IMR-90 (cell line): ENCODE measurements around the gene KHK. TPM values are rescaled to one million over a fixed set of nuclear protein-coding genes. Genes with fewer than 3 reads are reported as not detected.

Experiments
- ATAC-seq: fragments of 200-7000 bp; cut with Tn5 transposase; 2 replicates; pipeline ENCODE4 v1.9.1; 2020; ENCODE audit warnings: low read depth, mild to moderate bottlenecking, moderate library complexity
- BruUV-seq: library from RNA; stranded (reverse); fragments of 400-500 nt; replicated peaks from 2 replicates; lab custom pipeline; 2021; lab: Mats Ljungman, UMichigan
- CTCF ChIA-PET: fragments of 300-600 bp; formaldehyde crosslinking; extraction: SDS; loops from one replicate; lab custom pipeline; 2021; ENCODE audit warnings: antibody characterized with exemption; lab: Yijun Ruan, JAX
- POLR2A ChIA-PET: fragments of 300-600 bp; sonication (Branson Sonifier 250); formaldehyde crosslinking; loops from one replicate; lab custom pipeline; 2022; ENCODE audit warnings: antibody characterized with exemption; ENCODE audit not compliant: unreplicated experiment; lab: Charles Lee
- DNase-seq: peaks from one replicate; pipeline ENCODE4 v3.0.0; 2013
- H2AFZ ChIP-seq: replicated peaks from 2 replicates; pipeline ENCODE3; 2013; ENCODE audit warnings: low read length, mild to moderate bottlenecking; ENCODE audit not compliant: poor library complexity
- H2AK5ac ChIP-seq: 2 replicates; pipeline ENCODE4 v1.6.1; 2013; ENCODE audit warnings: low read depth, low read length, inconsistent platforms
- H2AK9ac ChIP-seq: replicated peaks from 2 replicates; pipeline ENCODE3; 2013; ENCODE audit warnings: mild to moderate bottlenecking, low read depth, low read length, moderate library complexity; ENCODE audit not compliant: poor library complexity
- H2BK120ac ChIP-seq: 2 replicates; pipeline ENCODE4 v1.6.1; 2013; ENCODE audit warnings: low read depth, low read length, inconsistent platforms
- H2BK15ac ChIP-seq: 3 replicates; pipeline ENCODE4 v1.6.1; 2013; ENCODE audit warnings: low read depth, low read length, inconsistent platforms
- H2BK20ac ChIP-seq: 2 replicates; pipeline ENCODE4 v1.6.1; 2013; ENCODE audit warnings: low read depth, mild to moderate bottlenecking, inconsistent platforms, low read length, moderate library complexity
- H2BK5ac ChIP-seq: 2 replicates; pipeline ENCODE4 v1.6.1; 2013; ENCODE audit warnings: mild to moderate bottlenecking, low read depth, low read length, inconsistent platforms; ENCODE audit not compliant: poor library complexity, severe bottlenecking
- H3K14ac ChIP-seq: replicated peaks from 2 replicates; pipeline ENCODE4 v1.6.1; 2013; ENCODE audit warnings: low read depth, low read length, inconsistent platforms
- H3K18ac ChIP-seq: 2 replicates; pipeline ENCODE4 v1.6.1; 2013; ENCODE audit warnings: low read depth, low read length, control low read depth
- H3K23ac ChIP-seq: 2 replicates; pipeline ENCODE4 v1.6.1; 2013; ENCODE audit warnings: low read depth, low read length, inconsistent platforms
- H3K27ac ChIP-seq: 2 replicates; pipeline ENCODE4 v1.5.1; 2013; ENCODE audit warnings: mild to moderate bottlenecking, control low read depth, low read length; ENCODE audit not compliant: insufficient read depth
- H3K27me3 ChIP-seq: 2 replicates; pipeline ENCODE4 v1.6.1; 2013; ENCODE audit warnings: low read length; ENCODE audit not compliant: control insufficient read depth, insufficient read depth
- H3K36me3 ChIP-seq: 2 replicates; pipeline ENCODE4 v1.6.1; 2013; ENCODE audit warnings: low read length, mixed read lengths; ENCODE audit not compliant: control insufficient read depth, insufficient read depth
- H3K4ac ChIP-seq: 2 replicates; pipeline ENCODE4 v1.6.1; 2013; ENCODE audit warnings: low read depth, low read length, inconsistent platforms
- H3K4me1 ChIP-seq: 2 replicates; pipeline ENCODE4 v1.6.1; 2013; ENCODE audit warnings: low read length, mixed read lengths; ENCODE audit not compliant: control insufficient read depth, insufficient read depth
- H3K4me2 ChIP-seq: 2 replicates; pipeline ENCODE4 v1.6.1; 2013; ENCODE audit warnings: low read depth, mild to moderate bottlenecking, control low read depth, low read length, moderate library complexity
- H3K4me3 ChIP-seq: 2 replicates; pipeline ENCODE4 v1.5.1; 2013; ENCODE audit warnings: low read depth, mild to moderate bottlenecking, control low read depth, low read length, moderate library complexity; ENCODE audit not compliant: insufficient read depth
- H3K56ac ChIP-seq: 2 replicates; pipeline ENCODE4 v1.6.1; 2013; ENCODE audit warnings: low read length, inconsistent platforms; ENCODE audit not compliant: insufficient read depth; ENCODE audit errors: extremely low read depth
- H3K79me1 ChIP-seq, 2 experiments: 2 replicates each; pipeline ENCODE4 v1.6.1; 2013; ENCODE audit warnings: low read length in 2 of 2, inconsistent platforms in 1 of 2, low read depth in 1 of 2
- H3K9ac ChIP-seq: 2 replicates; pipeline ENCODE4 v1.6.1; 2013; ENCODE audit warnings: low read depth, low read length, control low read depth
- H3K9me1 ChIP-seq: 2 replicates; pipeline ENCODE4 v1.6.1; 2013; ENCODE audit warnings: low read length, inconsistent platforms; ENCODE audit not compliant: insufficient read depth
- H3K9me3 ChIP-seq: 2 replicates; pipeline ENCODE4 v1.6.1; 2013; ENCODE audit warnings: low read length; ENCODE audit not compliant: control insufficient read depth, insufficient read depth
- H4K20me1 ChIP-seq: 2 replicates; pipeline ENCODE4 v1.6.1; 2013; ENCODE audit warnings: low read length, inconsistent platforms; ENCODE audit not compliant: insufficient read depth
- H4K5ac ChIP-seq: 2 replicates; pipeline ENCODE4 v1.6.1; 2013; ENCODE audit warnings: mild to moderate bottlenecking, low read depth, low read length, control low read depth
- H4K8ac ChIP-seq, 2 experiments: 2 replicates each; pipeline ENCODE4 v1.6.1; 2013; ENCODE audit warnings: low read depth in 2 of 2, low read length in 2 of 2, control low read depth in 1 of 2, inconsistent platforms in 1 of 2
- H4K91ac ChIP-seq: 2 replicates; pipeline ENCODE4 v1.6.1; 2013; ENCODE audit warnings: low read depth, low read length, inconsistent platforms; ENCODE audit not compliant: insufficient read depth
- BHLHE40 ChIP-seq: fragments of 150-350 bp; IDR thresholded peaks from 2 replicates; pipeline ENCODE4 v1.6.1; 2016; ENCODE audit warnings: mild to moderate bottlenecking, low read depth, low read length
- CEBPB ChIP-seq: IDR thresholded peaks from 2 replicates; pipeline ENCODE4 v1.6.1; 2012; ENCODE audit warnings: low read depth, low read length, improper control_type of control experiment
- CHD1 ChIP-seq: IDR thresholded peaks from 2 replicates; pipeline ENCODE4 v1.6.1; 2012; ENCODE audit warnings: low read depth, low read length, improper control_type of control experiment
- CTCF ChIP-seq: conservative IDR thresholded peaks from 2 replicates; pipeline ENCODE4 v1.5.1; 2012; ENCODE audit warnings: mild to moderate bottlenecking, low read depth, low read length, improper control_type of control experiment
- ELK1 ChIP-seq: fragments of 150-350 bp; IDR thresholded peaks from 2 replicates; pipeline ENCODE4 v1.6.1; 2016; ENCODE audit warnings: low read depth, mild to moderate bottlenecking, low read length, moderate library complexity, borderline replicate concordance
- FOS ChIP-seq: fragments of 150-350 bp; IDR thresholded peaks from 2 replicates; pipeline ENCODE4 v1.6.1; 2016; ENCODE audit warnings: low read depth, low read length
- MAFK ChIP-seq: IDR thresholded peaks from 2 replicates; pipeline ENCODE4 v1.6.1; 2012; ENCODE audit warnings: low read depth, low read length, improper control_type of control experiment
- MAZ ChIP-seq: IDR thresholded peaks from 2 replicates; pipeline ENCODE4 v1.6.1; 2012; ENCODE audit warnings: low read depth, mild to moderate bottlenecking, low read length, improper control_type of control experiment, moderate library complexity, borderline replicate concordance
- MXI1 ChIP-seq: IDR thresholded peaks from 2 replicates; pipeline ENCODE4 v1.6.1; 2012; ENCODE audit warnings: low read depth, mild to moderate bottlenecking, low read length, moderate library complexity, borderline replicate concordance
- NFE2L2 ChIP-seq: fragments of 150-350 bp; IDR thresholded peaks from 2 replicates; pipeline ENCODE4 v1.6.1; 2016; ENCODE audit warnings: low read depth, mild to moderate bottlenecking, low read length
- POLR2A ChIP-seq: IDR thresholded peaks from 2 replicates; pipeline ENCODE4 v1.6.1; 2012; ENCODE audit warnings: mild to moderate bottlenecking, low read depth, low read length
- RAD21 ChIP-seq: IDR thresholded peaks from 2 replicates; pipeline ENCODE4 v1.6.1; 2012; ENCODE audit warnings: low read length, improper control_type of control experiment
- RCOR1 ChIP-seq: IDR thresholded peaks from 2 replicates; pipeline ENCODE4 v1.6.1; 2012; ENCODE audit warnings: mild to moderate bottlenecking, low read length, improper control_type of control experiment; ENCODE audit not compliant: insufficient replicate concordance
- RFX5 ChIP-seq: IDR thresholded peaks from 2 replicates; pipeline ENCODE4 v1.8.0; 2012; ENCODE audit warnings: low read depth, mild to moderate bottlenecking, low read length, moderate library complexity
- SMC3 ChIP-seq: fragments of 150-350 bp; IDR thresholded peaks from 2 replicates; pipeline ENCODE4 v1.6.1; 2016; ENCODE audit warnings: low read depth, mild to moderate bottlenecking, antibody characterized with exemption, low read length, moderate library complexity
- USF2 ChIP-seq: fragments of 150-350 bp; IDR thresholded peaks from 2 replicates; pipeline ENCODE4 v1.6.1; 2017; ENCODE audit warnings: mild to moderate bottlenecking, antibody characterized with exemption, low read length, low read depth
- WGBS, 2 experiments: methylation state at CpG; one replicate each; pipeline versions ENCODE4 v1.1.5 to v1.1.7; 2013; ENCODE audit warnings: missing lambda C conversion rate in 2 of 2; ENCODE audit not compliant: insufficient read length in 1 of 2; ENCODE audit errors: extremely low coverage in 2 of 2; 5-methylcytosine and 5-hydroxymethylcytosine counted together
- dilution Hi-C: fragments of 300-500 bp; cut with HindIII; formaldehyde crosslinking; loops from one replicate; pipeline ENCODE4 v1.14.3; 2018; ENCODE audit warnings: low sequenced_read_pairs; ENCODE audit not compliant: unreplicated experiment
- in situ Hi-C: fragments of 300-500 bp; cut with MboI; formaldehyde crosslinking; loops from 3 replicates; pipeline ENCODE4 v1.14.3; 2019; ENCODE audit warnings: low sequenced_read_pairs, inconsistent platforms, mixed read lengths
- intact Hi-C: fragments of 100-400 bp; cut with micrococcal nuclease; formaldehyde crosslinking; loops from 2 replicates; pipeline ENCODE4 v1.10.0; 2022
- polyA plus RNA-seq, 3 experiments: library from polyadenylated mRNA; depleted of rRNA; stranded (reverse); fragments of >200 nt; gene quantifications; 2 replicates each; pipeline ENCODE4 v1.2.3, GENCODE V29; 2012; ENCODE audit warnings: low replicate concordance in 1 of 3
- total RNA-seq: library from RNA; depleted of rRNA; stranded (reverse); fragments of >200 nt; gene quantifications from 2 replicates; pipeline ENCODE4 v1.2.3, GENCODE V29; 2012

The KHK gene
- total and polyA plus RNA-seq, 2 of the 4 experiments (the other 2 are of a cell fraction), result 0.72 to 0.82 TPM

GRCh38 chr2:27102329-27102728, 15.8 kb downstream of the KHK start:
- dilution Hi-C loops, result no loop called here
- Histone ChIP-seq H2BK120ac (no peak overlapping the region), H2AFZ (no peak overlapping the region), H4K5ac (no peak overlapping the region), H3K14ac (no peak overlapping the region), H3K79me1 (no peaks in the 10 kb centered on the region), H3K4me1 (no peaks in the 10 kb centered on the region), H3K27ac (no peak overlapping the region), H2AK9ac (no peak overlapping the region), H4K20me1 (no peaks in the 10 kb centered on the region), H2BK20ac (no peak overlapping the region), H3K9me1 (no peaks in the 10 kb centered on the region), H3K23ac (no peak overlapping the region), H2BK15ac (no peak overlapping the region), H4K8ac (no peak overlapping the region), H3K9me3 (no peaks in the 10 kb centered on the region), H3K9ac (no peak overlapping the region), H2AK5ac (no peak overlapping the region), H4K91ac (no peak overlapping the region), H2BK5ac (no peak overlapping the region), H3K56ac (no peak overlapping the region), H3K4me2 (no peak overlapping the region), H3K18ac (no peak overlapping the region), H3K27me3 (peaks cover 38% of the 10 kb centered on the region), H3K4me3 (no peak overlapping the region), H3K4ac (no peak overlapping the region), H3K36me3 (no peaks in the 10 kb centered on the region)
- no TSS peak for BruUV-seq
- intact Hi-C loops, result no loop called here
- ChIA-PET POLR2A (no interaction called here), CTCF (interaction anchor here (0.9 kb wide), 1 partner anchor 90 kb away, joined by 4 read pairs; no protein-coding TSS in a partner anchor)
- in situ Hi-C loops, result loop anchor here (5.0 kb wide), 1 partner anchor 95 kb away; no protein-coding TSS in a partner anchor
- WGBS, 2 experiments, result 67% methylated on average over 1 of the region's 5 CpGs; no CpG with 5 or more reads in 1 of the 2 experiments
- TF ChIP-seq BHLHE40, result no peak
- no peak for TF ChIP-seq SMC3
- TF ChIP-seq MAFK, result no peak
- TF ChIP-seq MAZ, result no peak
- TF ChIP-seq RCOR1, result no peak
- no peak for TF ChIP-seq RFX5
- TF ChIP-seq RAD21, result no peak
- TF ChIP-seq CEBPB, result no peak
- no peak for TF ChIP-seq USF2
- TF ChIP-seq FOS, result no peak
- no peak for TF ChIP-seq MXI1
- TF ChIP-seq NFE2L2, result no peak
- no peak for TF ChIP-seq POLR2A
- TF ChIP-seq CTCF, result no peak
- no peak for TF ChIP-seq ELK1
- TF ChIP-seq CHD1, result no peak
- DNase-seq, result no peak
- ATAC-seq, result no peak
